Measurements from ENCODE around the gene SPDYE6. TPM values are rescaled to one million over a fixed set of nuclear protein-coding genes. Genes with fewer than 3 reads are reported as not detected.
A peak's percentile ranks its signal among the peaks of the same experiment; 100 is the strongest.
"Not testable (repeated sequence)": the region's sequence is repeated elsewhere in the genome, so short reads cannot be mapped to it uniquely, and the experiment has no call there.

SPDYE6 gene
- total and polyA plus RNA-seq, 2 of the 4 experiments (the other 2 are of a cell fraction), result not detected

GRCh38 chr7:102363549-102364393 is 7.5 kb upstream of the SPDYE6 start:
- H3K9me3 ChIP-seq (ENCODE audit: control insufficient read depth, insufficient read depth, low read length); H3K27me3 ChIP-seq (ENCODE audit: control insufficient read depth, insufficient read depth, low read length); H3K79me1 ChIP-seq (ENCODE audit: low read depth in 1 of 2, low read length in 2 of 2); H3K18ac ChIP-seq (ENCODE audit: low read depth, low read length); H3K14ac ChIP-seq (replicated peaks; ENCODE audit: low read depth, low read length); H3K36me3 ChIP-seq (ENCODE audit: control insufficient read depth, insufficient read depth, low read length); H2AK5ac ChIP-seq (ENCODE audit: low read depth, low read length); H4K5ac ChIP-seq (ENCODE audit: low read depth, low read length); H4K91ac ChIP-seq (ENCODE audit: insufficient read depth, low read depth, low read length); dilution Hi-C loops (cut with HindIII; ENCODE audit: low sequenced_read_pairs, unreplicated experiment); BruUV-seq (replicated peaks); H3K4ac ChIP-seq (ENCODE audit: low read depth, low read length); H2BK15ac ChIP-seq (ENCODE audit: low read depth, low read length); intact Hi-C loops (cut with micrococcal nuclease); H3K4me1 ChIP-seq (ENCODE audit: control insufficient read depth, insufficient read depth, low read length); POLR2A ChIA-PET (ENCODE audit: unreplicated experiment); H3K23ac ChIP-seq (ENCODE audit: low read depth, low read length); H4K20me1 ChIP-seq (ENCODE audit: insufficient read depth, low read length); H2AK9ac ChIP-seq (replicated peaks; ENCODE audit: low read depth, low read length, poor library complexity); H3K9me1 ChIP-seq (ENCODE audit: insufficient read depth, low read length); in situ Hi-C loops (cut with MboI; ENCODE audit: low sequenced_read_pairs): not testable (repeated sequence)
- WGBS, 2 experiments (ENCODE audit: extremely low coverage in 2 of 2, insufficient read length in 1 of 2), result 4% methylated on average over 22 of the region's 76 CpGs; no CpG with 5 or more reads in 1 of the 2 experiments
- peak overlapping the region; percentile 52 for H3K4me3 ChIP-seq (ENCODE audit: insufficient read depth, low read depth, low read length)
- H3K56ac ChIP-seq (ENCODE audit: extremely low read depth, insufficient read depth, low read length), result peak overlapping the region; percentile 17; the same call in 1 of the 2 replicates
- peak overlapping the region; percentile 66; the same call in 1 of the 2 replicates for H2BK20ac ChIP-seq (ENCODE audit: low read depth, low read length)
- peak; percentile 70; the same call in 1 of the 2 replicates for TF ChIP-seq MXI1 (IDR thresholded peaks at IDR 0.05; ENCODE audit: borderline replicate concordance, low read depth, low read length)
- peak; percentile 42; the same call in 1 of the 2 replicates for TF ChIP-seq MAZ (IDR thresholded peaks at IDR 0.05; ENCODE audit: borderline replicate concordance, low read depth, low read length)
- peak; percentile 72 for TF ChIP-seq BHLHE40 (IDR thresholded peaks at IDR 0.05; ENCODE audit: low read depth, low read length)
- TF ChIP-seq CTCF (conservative IDR thresholded peaks at IDR 0.05; ENCODE audit: low read depth, low read length), result 0 out of 2 replicates have a peak, but pooled peaks have one; percentile 27
- peak; percentile 87 for TF ChIP-seq POLR2A (IDR thresholded peaks at IDR 0.05; ENCODE audit: low read depth, low read length)
- TF ChIP-seq RAD21 (IDR thresholded peaks at IDR 0.05; ENCODE audit: low read length), result peak; percentile 8; the same call in 1 of the 2 replicates
- peak overlapping the region; percentile 50 for H2BK5ac ChIP-seq (ENCODE audit: low read depth, low read length, poor library complexity, severe bottlenecking)
- CTCF ChIA-PET, result interaction anchor here (0.8 kb wide), 1 partner anchor 57 kb away, joined by 3 read pairs; no protein-coding TSS in a partner anchor
- H2BK120ac ChIP-seq (ENCODE audit: low read depth, low read length), result peak overlapping the region; percentile 73; the same call in 1 of the 2 replicates
- H3K27ac ChIP-seq (ENCODE audit: insufficient read depth, low read length), result peak overlapping the region; percentile 57
- peak overlapping the region; percentile 12 for H3K9ac ChIP-seq (ENCODE audit: low read depth, low read length)
- ATAC-seq (ENCODE audit: low read depth) (peak; percentile 100), DNase-seq (peak; percentile 98)
- peak overlapping the region in 1 of 2 experiments; percentile 84; a peak in 2 of 4 replicates for H4K8ac ChIP-seq (ENCODE audit: low read depth in 2 of 2, low read length in 2 of 2)
- H2AFZ ChIP-seq (replicated peaks; ENCODE audit: low read length, poor library complexity), result peak overlapping the region; percentile 75
- peak overlapping the region; percentile 52; the same call in 1 of the 2 replicates for H3K4me2 ChIP-seq (ENCODE audit: low read depth, low read length)

Data from IMR-90 (cell line).